Stimulated activated CD4-positive, alpha-beta T cell treated with anti-CD3 and anti-CD28 coated beads, TNF-alpha, amount 100 ng/mL, for 4 hours (primary cell): Measurements from ENCODE around the gene NOSTRIN.
"Not testable (repeated sequence)": the region's sequence is repeated elsewhere in the genome, so short reads cannot be mapped to it uniquely, and the experiment has no call there.

ENCODE experiments used
- DNase-seq, 3 experiments: peaks; one replicate each; pipeline ENCODE4 v3.0.0-alpha.2; 2020; ENCODE audit warnings: low read depth in 3 of 3

Gene NOSTRIN, protein sequence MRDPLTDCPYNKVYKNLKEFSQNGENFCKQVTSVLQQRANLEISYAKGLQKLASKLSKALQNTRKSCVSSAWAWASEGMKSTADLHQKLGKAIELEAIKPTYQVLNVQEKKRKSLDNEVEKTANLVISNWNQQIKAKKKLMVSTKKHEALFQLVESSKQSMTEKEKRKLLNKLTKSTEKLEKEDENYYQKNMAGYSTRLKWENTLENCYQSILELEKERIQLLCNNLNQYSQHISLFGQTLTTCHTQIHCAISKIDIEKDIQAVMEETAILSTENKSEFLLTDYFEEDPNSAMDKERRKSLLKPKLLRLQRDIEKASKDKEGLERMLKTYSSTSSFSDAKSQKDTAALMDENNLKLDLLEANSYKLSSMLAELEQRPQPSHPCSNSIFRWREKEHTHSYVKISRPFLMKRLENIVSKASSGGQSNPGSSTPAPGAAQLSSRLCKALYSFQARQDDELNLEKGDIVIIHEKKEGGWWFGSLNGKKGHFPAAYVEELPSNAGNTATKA

DNA sequence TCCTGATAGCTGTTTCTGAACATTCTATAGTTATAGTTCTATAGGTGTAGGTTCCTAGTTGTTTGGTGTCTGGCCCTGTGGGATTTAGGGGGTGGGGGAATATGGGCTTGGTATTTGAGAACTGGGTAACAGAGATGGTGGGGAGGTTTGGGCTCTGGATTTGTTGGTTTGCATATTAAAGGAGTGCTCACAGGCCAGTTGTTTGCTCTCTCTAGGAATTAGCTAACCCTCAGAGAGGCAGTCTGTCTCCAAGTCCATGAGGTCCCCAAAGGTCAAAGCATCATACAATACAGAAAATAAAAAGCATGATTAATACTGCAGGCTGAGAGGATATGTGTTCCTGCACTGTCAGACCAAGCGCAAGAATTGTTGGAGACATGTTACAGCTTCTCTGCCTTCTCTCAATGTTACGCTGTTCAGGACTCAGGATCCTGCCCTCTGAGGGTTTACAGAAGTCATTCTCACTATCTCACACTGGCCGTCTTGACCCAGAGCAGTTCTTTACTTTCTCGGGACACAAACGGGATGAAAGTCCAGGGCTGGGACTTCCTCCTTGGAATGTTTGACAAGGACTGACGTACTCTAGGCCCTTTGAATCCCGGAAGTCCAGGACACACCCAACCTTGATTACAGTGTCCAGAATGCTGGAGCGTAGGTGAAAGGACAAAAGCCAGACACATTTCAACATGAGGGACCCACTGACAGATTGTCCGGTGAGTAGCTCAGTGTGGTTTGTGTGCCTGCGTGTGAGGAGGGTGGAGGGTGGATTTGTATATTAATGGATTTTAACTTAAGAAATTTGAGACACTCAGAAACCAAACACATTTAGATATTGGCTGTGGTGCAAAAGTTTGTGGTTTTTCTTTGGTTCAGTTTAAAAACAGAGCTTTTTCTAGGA is at the start of gene NOSTRIN:
Gene NOSTRIN (plus strand): TSS at position 677 of the 898 bp plus-strand sequence. CDS start 10 bp downstream, at position 687.
- no peak for DNase-seq

DNA sequence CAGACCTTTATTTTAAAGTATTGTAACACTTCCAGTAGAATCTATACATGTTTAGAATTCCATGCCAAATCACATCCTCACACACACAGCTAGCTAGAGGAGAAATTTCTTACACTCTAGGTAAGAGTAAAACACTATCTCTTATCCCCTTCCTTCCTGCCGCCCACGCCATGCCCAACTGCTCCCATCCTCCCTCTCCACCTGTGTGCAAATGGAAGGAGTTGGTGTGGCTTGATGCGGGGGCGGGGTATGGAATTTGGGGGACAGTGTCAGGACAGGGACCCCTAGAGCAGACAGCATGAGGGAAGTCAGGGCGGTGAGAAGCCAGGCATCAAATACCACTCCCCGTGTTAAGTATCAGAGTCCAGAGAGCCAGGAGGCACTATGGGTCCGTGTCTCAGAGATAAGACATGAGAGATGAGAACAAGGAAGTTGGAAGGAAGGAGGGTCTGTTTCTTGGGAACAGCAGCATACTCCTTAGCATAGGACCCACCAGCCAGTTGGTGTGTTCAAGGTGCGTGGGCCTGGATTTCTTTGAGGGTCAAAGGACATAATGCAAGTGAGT is 48.6 kb upstream of the NOSTRIN start:
- no peak for DNase-seq

DNA sequence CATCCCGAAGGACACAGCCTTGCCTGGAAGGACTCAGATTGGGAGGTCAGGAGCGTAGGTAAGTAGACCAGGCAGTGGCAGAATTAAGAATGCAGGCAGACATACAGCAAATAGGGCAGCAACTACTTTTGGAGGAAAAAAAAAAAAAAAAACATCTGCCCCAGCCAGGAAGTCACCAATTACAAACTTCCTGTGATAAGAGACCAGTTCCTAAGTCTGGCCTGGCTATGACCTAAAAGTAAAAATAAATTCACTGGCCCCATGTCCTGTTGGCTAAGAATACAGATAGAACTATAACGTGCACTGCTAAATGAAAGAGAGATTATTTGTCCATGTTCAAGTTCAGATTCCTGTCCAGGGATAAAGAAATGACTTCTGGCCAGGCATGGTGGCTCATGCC is 45.2 kb upstream of the NOSTRIN start:
- no peak for DNase-seq

DNA sequence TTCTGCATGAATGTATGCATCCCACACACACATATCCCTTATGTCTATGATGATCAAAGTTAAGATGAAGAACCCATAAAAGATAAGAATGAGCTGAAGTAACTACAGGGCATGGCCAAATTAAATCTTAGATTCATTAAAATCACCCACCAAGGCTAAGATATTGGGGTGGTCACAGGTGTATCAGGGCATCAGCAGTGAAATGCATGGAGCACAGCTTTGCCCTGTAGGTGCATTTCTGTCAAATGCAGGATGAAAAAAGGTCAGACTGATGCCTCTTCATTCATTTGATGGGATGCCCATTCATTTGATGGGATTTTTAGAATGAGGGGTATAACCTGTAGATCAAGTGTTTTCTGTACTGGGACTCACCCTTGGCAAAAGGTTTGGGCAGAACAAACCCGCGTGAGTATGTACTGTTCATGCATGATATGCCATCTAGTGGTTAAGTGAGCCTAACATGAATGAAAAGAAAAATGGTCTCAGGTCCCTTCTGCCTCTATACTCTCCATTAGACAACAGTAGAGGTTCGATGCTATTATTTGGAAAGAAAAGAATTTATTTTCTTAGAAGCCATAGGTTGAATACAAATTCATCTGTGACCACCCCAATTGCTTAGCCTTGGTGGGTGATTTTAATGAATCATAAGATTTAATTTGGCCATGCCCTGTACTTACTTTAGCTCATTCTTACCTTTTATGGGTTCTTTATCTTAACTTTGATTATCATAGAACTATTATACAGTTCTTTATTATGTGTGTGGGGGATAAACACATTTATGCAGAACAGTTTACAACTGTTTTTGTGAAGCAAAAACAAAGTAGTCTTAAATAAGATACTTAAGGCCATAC is 43.2 kb upstream of the NOSTRIN start:
- DNase-seq, result no peak

DNA sequence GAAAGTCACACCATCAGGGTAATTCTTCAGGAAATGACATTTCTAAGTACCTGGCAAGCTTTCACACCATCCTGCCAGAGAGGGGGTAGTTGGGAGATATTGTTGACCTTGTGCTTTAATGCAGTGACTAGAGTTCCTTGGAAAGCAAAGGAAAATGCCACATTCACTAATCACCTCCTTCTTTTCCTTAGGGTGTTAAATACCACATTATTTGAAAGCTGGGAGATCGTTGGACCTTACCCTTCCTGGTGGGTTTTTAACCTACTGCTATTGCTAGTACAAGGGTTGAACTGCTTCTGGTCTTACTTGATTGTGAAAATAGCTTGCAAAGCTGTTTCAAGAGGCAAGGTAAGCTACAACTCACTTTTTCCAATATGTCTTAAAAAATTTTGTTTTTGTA is 37.0 kb upstream of the NOSTRIN start:
- no peak for DNase-seq

DNA sequence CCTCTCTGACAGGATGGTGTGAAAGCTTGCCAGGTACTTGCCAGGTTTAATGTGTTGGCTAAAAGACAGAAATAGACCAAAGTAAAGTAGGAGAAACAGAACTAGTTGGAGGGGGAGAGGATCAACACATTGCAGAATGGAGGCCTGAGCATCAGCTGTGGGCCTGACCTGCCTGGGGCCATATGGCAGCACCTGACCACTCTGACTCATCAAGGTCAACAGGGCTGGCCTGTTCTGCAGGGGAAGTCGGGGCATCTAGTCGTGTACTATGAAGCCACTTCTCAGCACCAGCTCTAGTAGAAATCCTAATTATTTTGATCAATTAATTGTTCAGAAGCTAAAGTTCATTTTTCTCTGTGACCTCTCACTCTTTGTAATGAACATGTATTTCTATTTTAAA is 35.8 kb upstream of the NOSTRIN start:
- no peak for DNase-seq

DNA sequence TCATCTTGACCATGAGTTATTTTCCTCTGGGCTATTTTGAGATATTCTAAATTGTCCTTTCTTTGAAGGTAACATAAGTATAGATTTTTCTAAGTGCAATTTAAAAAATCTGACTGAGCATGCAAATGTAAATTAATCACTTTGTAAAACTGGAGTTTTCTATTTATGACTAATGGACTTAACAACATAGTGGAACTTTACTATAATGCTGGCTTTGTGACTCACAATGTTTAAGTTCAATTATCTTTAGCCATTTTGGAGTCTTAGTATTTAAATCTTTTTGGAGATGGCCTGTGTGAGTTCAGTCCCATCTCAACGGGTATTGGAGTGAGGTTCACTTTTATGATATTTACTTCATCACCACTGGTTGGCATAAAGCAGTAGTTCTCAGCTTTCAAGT is 35.2 kb upstream of the NOSTRIN start:
- DNase-seq, result no peak

DNA sequence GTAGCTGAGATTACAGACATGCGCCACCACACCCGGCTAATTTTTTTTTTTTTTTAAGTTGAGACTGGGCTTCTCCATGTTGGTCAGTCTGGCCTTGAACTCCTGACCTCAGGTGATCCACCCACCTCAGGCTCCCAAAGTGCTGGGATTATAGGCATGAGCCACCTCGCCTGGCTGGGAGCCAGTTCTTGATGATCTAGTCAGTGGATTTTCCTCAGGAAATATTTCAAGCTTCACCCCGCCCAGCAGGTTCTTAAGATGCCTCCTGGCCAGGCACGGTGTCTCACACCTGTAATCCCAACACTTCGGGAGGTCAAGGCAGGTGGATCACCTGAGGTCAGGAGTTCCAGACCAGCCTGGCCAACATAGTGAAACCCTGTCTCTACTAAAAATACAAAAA is 34.1 kb upstream of the NOSTRIN start:
- DNase-seq, result not testable (repeated sequence)

DNA sequence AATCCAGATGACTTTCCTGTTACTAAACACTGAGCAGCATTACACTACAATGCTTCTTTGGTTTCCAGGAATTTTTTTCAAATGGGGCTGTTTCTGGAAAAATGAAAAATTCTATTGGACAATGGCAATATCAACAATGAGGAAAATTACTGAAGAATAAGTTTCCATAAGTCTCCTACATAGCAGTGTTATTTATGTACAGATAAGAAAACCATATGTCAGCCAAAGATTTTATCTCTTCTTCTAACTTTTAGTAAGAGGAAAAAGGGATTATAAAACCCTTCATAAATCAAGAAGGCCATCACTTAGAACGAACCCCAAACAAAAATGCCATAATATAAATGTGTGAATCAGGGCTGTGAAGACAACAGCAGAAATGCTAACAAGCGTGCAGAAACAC is 31.6 kb upstream of the NOSTRIN start:
- no peak for DNase-seq

DNA sequence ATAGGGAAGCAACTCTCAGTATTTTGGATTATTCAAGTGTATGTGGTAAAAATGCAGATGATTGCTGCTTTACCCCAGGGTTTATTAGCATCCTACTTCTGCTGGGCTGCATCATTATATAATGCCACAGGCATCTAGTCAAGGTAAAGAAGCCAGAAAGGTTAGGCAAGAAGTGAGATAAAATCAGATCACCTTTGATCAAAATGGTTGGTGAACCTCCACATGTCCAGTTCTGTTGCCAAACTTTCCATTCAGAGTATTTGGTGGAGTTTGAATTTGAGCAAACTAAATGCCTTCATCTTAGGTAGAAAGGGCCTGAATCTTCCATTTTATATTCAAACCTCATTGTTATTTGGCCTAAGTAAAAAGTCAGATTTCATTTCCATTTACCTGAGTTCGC is 29.7 kb upstream of the NOSTRIN start:
- DNase-seq, result no peak

DNA sequence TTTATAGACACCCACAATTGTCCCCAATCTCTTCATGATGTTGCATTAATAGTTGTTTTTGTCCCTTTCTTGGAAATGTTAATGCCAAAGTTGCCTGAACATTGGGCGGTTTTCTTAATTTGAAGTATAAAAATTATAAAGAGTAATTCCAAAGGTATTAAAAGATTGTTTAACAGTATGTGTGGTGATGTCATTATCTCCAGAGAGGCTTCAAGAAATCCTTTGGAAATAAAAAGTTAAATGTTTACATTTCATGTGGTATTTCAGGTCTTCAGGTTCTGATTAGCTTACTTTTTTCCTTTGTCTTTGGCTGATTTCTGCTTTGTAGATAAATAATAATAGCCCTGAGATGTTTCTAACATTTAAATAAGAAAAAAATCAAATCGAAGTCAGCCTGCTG is 29.3 kb upstream of the NOSTRIN start:
- no peak for DNase-seq

DNA sequence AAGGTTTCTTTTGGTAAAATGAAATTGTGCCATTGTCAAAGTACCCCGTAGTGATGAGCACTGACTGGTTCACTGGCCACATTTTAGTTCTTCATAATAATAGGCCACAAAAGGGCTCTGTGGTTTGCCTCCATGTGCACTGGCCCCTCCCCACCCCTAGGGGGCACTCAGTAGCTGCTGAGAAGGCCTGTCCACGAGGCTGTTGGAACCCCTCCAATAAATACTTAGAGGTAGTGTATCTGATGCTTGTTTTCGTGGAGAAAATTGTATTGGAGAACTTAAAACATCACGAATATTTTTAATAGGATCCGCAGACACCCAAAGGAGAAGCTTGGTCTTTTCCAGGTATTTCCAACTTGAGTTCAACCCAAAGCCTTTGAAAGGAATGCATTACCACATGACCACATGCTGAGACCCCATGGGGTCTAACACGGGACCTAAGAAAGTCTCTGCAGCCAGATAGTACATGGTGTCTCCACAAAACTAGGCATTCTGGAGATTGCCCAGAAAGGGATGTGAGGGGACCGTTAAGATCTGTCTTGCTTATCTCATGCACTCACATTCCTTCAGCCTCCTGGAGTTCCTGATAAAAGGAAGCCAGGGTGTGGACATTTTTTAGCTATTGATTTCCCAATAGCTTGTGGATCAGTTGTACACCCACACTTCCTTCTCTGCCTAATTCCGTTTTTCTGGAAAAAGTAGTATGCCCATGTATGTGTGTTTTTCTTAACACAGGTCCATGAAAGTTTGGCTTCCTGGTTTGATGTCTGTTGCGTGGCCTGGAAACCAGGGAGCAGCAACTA is 28.5 kb upstream of the NOSTRIN start:
- DNase-seq, result no peak

DNA sequence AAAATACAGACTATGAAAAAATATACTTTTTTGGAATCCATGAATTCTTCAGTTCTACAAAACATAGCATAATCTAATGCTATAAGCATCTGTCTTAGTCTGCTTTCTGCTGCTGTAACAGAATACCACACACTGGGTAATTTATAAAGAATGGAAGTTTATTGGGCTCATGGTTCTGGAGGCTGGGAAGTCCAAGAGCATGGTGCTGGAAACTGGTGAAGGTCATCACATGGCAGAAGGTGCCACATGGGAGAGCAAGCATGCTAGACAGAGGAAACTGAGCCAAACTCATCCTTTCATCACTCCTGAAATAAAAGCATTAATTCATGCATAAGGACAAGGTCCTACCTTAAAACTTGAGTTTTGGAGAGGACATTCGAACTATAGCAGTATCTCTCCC is 26.6 kb upstream of the NOSTRIN start:
- DNase-seq, result no peak

DNA sequence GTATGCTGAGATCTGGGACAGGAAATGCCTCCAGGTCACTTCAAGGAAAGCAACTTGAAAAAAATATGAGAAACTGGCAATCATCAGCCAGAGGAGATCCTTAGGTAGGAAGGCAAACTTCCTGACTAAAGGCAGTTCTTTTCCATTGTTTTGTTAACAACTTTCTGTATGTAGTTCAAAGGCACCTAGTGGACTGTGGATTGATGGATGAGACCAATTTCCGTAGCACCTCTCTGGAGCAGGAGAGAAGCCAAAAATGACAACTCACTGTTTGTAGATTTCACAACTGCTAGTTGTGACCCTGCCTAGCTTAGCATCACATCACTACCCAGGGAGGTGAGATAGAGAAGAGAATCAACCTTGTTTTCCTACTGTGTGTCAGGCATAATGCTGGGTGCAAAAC is 21.8 kb upstream of the NOSTRIN start:
- no peak for DNase-seq

DNA sequence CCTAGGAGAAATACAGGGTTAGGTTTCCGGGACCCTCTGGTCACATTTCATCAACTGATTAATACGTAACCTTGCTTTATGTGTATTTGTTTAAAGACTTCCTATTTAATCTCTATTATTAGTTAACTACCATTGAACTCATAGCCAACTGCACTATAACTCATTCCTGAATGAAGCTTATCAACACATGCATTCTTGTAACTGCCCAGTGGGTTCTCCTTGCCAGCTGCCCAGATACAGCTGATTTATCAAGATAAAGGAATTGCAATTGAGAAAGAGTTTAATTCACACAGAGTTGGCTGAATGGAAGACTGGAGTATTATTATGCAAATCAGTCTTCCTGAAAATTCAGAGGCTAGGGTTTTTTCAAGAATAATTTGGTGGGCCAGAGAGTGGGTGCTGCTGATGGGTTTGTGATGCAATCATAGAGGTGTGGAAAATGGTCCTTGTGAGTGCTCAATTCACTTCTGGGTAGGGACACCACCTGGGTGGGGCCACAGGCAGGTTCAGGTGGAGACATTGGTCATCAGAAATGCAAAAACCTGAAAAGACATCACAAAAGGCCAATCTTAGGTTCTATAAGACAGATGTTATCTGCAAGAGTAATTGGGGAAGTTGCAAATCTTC is 21.1 kb upstream of the NOSTRIN start:
- no peak for DNase-seq

DNA sequence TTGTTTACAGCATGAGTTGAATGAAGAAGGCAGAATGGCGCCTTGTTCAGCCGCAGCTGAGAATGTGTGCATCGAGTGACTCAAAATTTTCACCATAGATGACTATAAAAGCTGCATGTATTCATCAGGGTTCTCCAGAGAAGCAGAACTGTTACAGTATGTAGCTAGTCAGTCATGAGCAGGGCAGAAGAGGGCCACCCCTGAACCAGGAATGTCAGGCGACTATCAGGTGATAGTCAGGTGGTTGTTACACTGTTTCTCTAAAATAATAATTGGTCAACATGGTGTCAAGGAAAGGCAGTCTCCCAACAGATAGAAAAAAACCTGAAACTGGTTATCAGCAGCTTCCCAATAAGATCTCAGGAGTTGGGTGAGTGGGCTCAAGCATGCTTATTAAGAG is 20.2 kb upstream of the NOSTRIN start:
- DNase-seq, result no peak

DNA sequence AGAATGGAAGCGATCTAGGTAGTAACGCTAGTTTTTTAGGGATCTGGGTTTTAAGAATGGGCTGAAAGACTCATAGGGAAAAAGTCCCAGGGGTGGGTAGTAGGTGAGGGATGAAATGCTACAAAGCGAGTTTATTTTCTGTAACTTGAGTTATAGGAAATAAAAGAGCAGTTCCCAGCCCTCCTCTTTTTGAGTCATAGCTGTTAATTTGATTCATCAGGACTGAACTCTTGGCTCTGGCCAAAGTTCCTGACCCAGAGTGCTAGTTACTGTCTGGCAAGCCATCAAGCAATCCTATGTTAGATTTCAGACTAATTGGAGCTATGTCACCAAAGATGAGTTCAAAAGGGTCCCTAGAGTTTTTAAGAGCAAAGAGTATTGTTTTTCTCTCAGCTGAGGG is 17.4 kb upstream of the NOSTRIN start:
- no peak for DNase-seq

DNA sequence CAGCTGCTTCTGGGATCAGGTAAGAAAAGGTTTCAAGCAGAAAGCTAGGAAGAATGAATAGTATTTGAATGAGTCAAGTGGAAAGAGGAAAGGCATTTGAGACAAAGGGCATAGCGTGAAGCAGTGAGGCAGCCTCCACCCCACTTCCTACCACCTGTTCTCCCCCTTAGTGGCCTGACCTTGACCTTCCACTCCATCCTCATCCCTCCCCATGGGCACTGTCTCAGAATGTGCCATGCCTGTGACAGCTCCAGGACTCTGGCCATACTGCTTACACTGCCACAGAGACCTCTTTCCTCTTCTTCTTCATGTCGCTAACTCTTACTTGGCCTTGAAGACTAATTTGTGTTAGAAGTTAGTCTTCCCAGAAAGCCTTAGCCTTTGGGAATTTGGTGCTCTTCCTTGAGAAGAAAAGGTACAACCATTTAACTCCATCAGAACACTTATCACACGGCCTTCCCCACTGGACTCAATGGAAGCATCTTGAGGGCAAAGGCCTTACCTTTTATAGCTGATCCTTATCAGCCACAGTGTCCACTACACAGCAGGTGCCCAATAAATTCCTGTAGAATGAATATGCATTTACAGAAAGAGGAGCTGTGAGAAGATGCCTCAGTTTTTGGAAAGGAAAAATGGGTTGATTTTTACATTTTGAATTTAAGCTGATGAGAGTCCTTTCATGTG is 15.2 kb upstream of the NOSTRIN start:
- no peak for DNase-seq

DNA sequence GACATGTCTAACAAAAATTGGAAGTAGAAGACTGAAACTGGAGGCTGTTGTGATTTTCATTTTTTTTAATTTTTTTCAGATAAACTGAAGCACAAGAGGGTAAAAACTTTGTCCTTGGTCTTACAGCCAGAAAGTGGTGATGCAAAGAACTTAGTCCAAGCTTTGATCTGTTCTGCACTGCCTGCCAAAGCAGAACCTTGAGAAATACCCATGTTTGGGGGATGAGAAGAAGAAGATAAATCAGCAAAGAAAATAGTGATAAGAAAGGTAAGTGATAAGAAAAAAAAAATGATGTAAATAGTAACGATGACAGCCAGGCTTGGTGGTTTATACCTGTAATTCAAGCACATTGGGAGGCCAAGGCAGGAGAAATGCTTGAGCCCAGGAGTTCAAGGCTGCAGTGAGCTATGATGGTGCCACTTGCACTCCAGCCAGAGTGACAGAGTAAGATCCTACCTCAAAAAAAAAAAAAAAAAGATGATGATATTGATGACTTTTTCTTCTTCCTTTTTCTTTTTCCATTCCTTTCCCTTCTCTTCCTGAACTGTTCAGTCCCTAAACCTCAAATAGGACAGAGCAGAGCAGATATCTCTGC is 14.6 kb upstream of the NOSTRIN start:
- DNase-seq, result no peak
